GM19438 (cell line): ENCODE results near the gene ADGRG7.
A peak's percentile ranks its signal among the peaks of the same experiment; 100 is the strongest.

Experiments
- ATAC-seq: cut with Tn5 transposase; IDR thresholded peaks from one replicate; pipeline ENCODE4 v1.9.1; 2021; ENCODE audit warnings: low read depth; ENCODE audit not compliant: unreplicated experiment

The ADGRG7 gene

DNA sequence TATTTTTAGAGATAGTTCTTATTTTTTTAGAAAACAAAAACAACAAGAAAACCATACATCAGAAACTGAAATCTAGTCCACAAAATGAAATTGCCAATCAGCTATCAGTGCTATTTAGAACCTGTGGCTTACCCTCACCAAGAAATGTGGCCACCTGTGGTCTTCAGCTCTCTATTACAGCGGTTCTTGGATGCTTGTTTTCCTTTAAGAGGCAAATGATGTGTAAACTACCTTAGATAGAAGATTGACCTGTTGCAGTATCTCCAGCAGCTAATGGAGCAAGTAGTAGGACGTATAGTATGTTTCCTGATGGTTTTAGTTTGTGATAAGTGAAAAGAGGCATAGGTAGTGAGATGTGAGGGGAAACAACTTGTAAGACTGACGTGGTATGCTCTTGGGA, 121.1 kb downstream of the ADGRG7 start:
- peak; percentile 61 for ATAC-seq

DNA sequence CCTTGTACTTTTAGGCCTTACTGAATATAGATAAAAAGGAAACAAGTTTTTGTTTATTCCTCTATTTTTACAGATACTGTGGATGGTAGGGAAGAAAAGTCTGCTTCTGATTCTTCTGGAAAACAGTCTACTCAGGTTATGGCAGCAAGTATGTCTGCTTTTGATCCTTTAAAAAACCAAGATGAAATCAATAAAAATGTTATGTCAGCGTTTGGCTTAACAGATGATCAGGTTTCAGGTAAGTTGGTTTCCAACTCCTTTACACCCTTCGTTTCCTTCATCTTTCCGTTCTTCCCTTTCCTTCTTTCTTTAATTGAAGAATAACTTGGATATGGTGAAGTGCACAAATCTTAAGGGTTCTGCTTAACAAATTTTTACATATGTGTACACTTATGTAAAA, 123.0 kb downstream of the ADGRG7 start:
- no peak for ATAC-seq

GRCh38 chr3:100737334-100737733, 127.9 kb downstream of the ADGRG7 start:
- ATAC-seq: no peak

DNA sequence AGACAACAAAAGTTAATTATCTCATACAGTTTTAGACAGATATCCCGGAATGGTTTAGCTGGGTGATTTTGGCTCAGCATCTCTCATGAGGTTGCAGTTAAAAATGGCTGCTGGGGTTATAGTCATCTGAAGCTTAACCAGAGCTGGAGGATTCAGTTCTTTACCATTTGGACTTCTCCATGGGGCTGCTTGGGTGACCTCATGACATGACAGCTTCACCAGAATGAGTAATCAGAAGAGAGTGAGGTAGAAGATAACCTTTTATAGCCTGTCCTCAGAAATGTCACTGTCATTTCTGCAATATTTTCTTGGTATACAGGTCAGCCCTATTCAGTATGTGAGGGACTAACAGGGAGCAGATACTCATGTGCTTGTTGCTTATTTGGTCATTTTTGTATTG, 130.8 kb downstream of the ADGRG7 start:
- ATAC-seq: no peak

- ATAC-seq: no peak
These were observed 134.1 kb downstream of the ADGRG7 start for GRCh38 chr3:100743535-100743934.

GRCh38 chr3:100744671-100745070, 135.3 kb downstream of the ADGRG7 start:
- no peak for ATAC-seq
